ENCODE data around the gene USP32. TPM values are rescaled to one million over a fixed set of nuclear protein-coding genes. Genes with fewer than 3 reads are reported as not detected.
A peak's percentile ranks its signal among the peaks of the same experiment; 100 is the strongest.

USP32 gene
- total and polyA plus RNA-seq, 10 of the 15 experiments (the other 5 are each of a cell fraction or from before 2014, with no cell fraction given) = 7.8 to 37.3 (median 25.5) TPM

DNA sequence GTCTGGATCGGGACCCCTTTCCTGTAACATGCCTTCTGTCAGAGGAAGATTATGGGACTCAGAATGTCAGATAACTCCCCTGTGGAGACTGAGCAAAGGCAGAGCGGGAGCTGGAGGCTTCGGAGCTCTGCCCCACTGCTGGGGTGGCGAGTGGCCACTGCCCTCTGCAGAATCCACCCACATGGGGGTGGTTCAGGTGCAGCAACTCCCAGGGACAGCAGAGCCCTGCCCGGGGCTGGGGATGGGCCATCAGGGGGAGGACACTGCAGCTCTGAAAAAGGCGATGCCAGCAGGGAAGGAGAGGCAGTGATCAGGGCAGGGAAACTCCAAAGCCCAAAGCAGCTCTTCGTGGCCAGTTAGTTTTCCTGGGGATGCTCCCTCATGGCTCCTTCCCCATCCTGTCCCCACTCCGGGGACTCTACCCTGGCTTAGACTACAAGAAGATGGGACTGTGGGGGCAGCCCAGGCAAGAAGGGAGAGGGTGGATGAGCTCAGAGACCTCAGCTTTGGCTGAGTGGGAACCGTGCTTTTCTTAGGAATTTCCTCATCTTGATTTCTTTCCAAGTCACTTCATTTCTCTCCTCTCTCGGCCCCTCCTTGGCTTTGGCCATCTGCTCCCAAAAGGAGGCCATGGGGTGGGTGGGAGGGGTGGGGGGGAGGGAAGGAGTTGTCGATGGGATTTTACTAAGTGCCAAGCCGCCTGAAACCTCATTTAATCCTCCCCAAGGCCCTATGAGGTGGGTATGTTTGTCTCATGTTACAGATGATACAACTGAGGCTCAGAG, 238.1 kb downstream of the USP32 start:
- H2AFZ ChIP-seq (ENCODE audit: control insufficient read depth, low read depth, low read length) = no peak overlapping the region
- ATAC-seq (no peak), DNase-seq (ENCODE audit: low read depth, low spot score) (no peak), FAIRE-seq (no peak)
- no peaks in the 10 kb centered on the region for H3K36me3 ChIP-seq (ENCODE audit: control insufficient read depth in 2 of 2, insufficient read depth in 2 of 2, low read length in 1 of 2)
- ChIA-PET RAD21 (ENCODE audit: unreplicated experiment) (no interaction called here), CTCF (interaction anchor here (1.3 kb wide), 1 partner anchor 13 kb away, joined by 4 read pairs; no protein-coding TSS in a partner anchor), POLR2A (no interaction called here), SMC1A (ENCODE audit: uncharacterized antibody, unreplicated experiment) (no interaction called here)
- no peaks in the 10 kb centered on the region for H4K20me1 ChIP-seq (ENCODE audit: control insufficient read depth, insufficient read depth)
- no peaks in the 10 kb centered on the region for H3K79me2 ChIP-seq (ENCODE audit: control insufficient read depth, insufficient read depth, low read length)
- H3K27ac ChIP-seq (ENCODE audit: control insufficient read depth, insufficient read depth) = no peak overlapping the region
- H3K27me3 ChIP-seq (replicated peaks in 1 of 2; ENCODE audit: control insufficient read depth in 2 of 2, insufficient read depth in 2 of 2, low read length in 1 of 2) = peaks cover 4 to 14% of the 10 kb centered on the region in 2 experiments
- H3K4me1 ChIP-seq (ENCODE audit: control insufficient read depth, insufficient read depth, low read length) = peaks cover 2% of the 10 kb centered on the region; the same call in 1 of the 2 replicates
- TF ChIP-seq MXI1 (IDR thresholded peaks at IDR 0.05; ENCODE audit: low read depth, low read length) (no peak), NFXL1 (IDR thresholded peaks at IDR 0.05; ENCODE audit: borderline replicate concordance) (peak; percentile 4; the same call in 1 of the 2 replicates), ZZZ3 (IDR thresholded peaks at IDR 0.05; ENCODE audit: control insufficient read depth, insufficient read length, low read depth) (no peak), POLR2A (IDR thresholded peaks at IDR 0.05; ENCODE audit: low read depth, low read length) (no peak), ETV6 (conservative IDR thresholded peaks at IDR 0.05 in 1 of 2, IDR thresholded peaks at IDR 0.05 in 1 of 2; ENCODE audit: borderline replicate concordance in 1 of 2, low read depth in 1 of 2) (peak in 1 of 2 experiments; percentile 18; a peak in 1 of 4 replicates)
- TF ChIP-seq, protein P1, sequence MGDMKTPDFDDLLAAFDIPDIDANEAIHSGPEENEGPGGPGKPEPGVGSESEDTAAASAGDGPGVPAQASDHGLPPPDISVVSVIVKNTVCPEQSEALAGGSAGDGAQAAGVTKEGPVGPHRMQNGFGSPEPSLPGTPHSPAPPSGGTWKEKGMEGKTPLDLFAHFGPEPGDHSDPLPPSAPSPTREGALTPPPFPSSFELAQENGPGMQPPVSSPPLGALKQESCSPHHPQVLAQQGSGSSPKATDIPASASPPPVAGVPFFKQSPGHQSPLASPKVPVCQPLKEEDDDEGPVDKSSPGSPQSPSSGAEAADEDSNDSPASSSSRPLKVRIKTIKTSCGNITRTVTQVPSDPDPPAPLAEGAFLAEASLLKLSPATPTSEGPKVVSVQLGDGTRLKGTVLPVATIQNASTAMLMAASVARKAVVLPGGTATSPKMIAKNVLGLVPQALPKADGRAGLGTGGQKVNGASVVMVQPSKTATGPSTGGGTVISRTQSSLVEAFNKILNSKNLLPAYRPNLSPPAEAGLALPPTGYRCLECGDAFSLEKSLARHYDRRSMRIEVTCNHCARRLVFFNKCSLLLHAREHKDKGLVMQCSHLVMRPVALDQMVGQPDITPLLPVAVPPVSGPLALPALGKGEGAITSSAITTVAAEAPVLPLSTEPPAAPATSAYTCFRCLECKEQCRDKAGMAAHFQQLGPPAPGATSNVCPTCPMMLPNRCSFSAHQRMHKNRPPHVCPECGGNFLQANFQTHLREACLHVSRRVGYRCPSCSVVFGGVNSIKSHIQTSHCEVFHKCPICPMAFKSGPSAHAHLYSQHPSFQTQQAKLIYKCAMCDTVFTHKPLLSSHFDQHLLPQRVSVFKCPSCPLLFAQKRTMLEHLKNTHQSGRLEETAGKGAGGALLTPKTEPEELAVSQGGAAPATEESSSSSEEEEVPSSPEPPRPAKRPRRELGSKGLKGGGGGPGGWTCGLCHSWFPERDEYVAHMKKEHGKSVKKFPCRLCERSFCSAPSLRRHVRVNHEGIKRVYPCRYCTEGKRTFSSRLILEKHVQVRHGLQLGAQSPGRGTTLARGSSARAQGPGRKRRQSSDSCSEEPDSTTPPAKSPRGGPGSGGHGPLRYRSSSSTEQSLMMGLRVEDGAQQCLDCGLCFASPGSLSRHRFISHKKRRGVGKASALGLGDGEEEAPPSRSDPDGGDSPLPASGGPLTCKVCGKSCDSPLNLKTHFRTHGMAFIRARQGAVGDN (IDR thresholded peaks at IDR 0.05) = no peak
- 51% methylated on average over 10 of the region's 12 CpGs for WGBS (ENCODE audit: insufficient coverage, insufficient replicate concordance, low lambda C conversion rate, missing lambda C conversion rate)
- no peak overlapping the region for H3K4me2 ChIP-seq (ENCODE audit: control insufficient read depth, insufficient read depth)
- in situ Hi-C loops (cut with MboI) = no loop called here
- H3K4me3 ChIP-seq = no peak overlapping the region
- intact Hi-C loops (cut with micrococcal nuclease; ENCODE audit: unreplicated experiment) = no loop called here
- no TSS peak for BruUV-seq (replicated peaks)
- H3K9ac ChIP-seq (ENCODE audit: control insufficient read depth, insufficient read depth, low read length) = no peak overlapping the region
- H3K9me3 ChIP-seq (replicated peaks; ENCODE audit: control insufficient read depth, insufficient read depth, low read length) = no peaks in the 10 kb centered on the region; the same call in 2 of the 3 replicates

Data from GM12878 (cell line).